ENCODE data around the gene NOP56. TPM values are rescaled to one million over a fixed set of nuclear protein-coding genes. Genes with fewer than 3 reads are reported as not detected.

Gene NOP56, protein sequence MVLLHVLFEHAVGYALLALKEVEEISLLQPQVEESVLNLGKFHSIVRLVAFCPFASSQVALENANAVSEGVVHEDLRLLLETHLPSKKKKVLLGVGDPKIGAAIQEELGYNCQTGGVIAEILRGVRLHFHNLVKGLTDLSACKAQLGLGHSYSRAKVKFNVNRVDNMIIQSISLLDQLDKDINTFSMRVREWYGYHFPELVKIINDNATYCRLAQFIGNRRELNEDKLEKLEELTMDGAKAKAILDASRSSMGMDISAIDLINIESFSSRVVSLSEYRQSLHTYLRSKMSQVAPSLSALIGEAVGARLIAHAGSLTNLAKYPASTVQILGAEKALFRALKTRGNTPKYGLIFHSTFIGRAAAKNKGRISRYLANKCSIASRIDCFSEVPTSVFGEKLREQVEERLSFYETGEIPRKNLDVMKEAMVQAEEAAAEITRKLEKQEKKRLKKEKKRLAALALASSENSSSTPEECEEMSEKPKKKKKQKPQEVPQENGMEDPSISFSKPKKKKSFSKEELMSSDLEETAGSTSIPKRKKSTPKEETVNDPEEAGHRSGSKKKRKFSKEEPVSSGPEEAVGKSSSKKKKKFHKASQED
- total RNA-seq (10 to 100 TPM; 37.1 to 77.1 (median 46.7) TPM), polyA plus RNA-seq (10 to 100 TPM; 66.4 to 68.8 TPM)
- long read RNA-seq, donor 1, transcript NOP56-201 (12 exons, 2,400 nt): major isoform, 11 of 23 reads
- long read RNA-seq, donor 1, partial matches to known transcripts: 6 of 23 reads
- long read RNA-seq, donor 1, other reads (novel, unspliced or antisense): 3 of 23 reads
- long read RNA-seq, donor 2, transcript NOP56-201 (12 exons, 2,400 nt): major isoform, 20 of 39 reads
- long read RNA-seq, donor 2, partial matches to known transcripts: 12 of 39 reads
- long read RNA-seq, donor 2, other reads (novel, unspliced or antisense): 4 of 39 reads
- long read RNA-seq, donor 3, transcript NOP56-201 (12 exons, 2,400 nt): major isoform, 24 of 58 reads
- long read RNA-seq, donor 3, partial matches to known transcripts: 29 of 58 reads
- long read RNA-seq, donor 3, other reads (novel, unspliced or antisense): 4 of 58 reads

GRCh38 chr20:2651772-2652723, at the start of gene NOP56:
Gene NOP56 (plus strand): TSS chr20:2652632. CDS start chr20:2652661, 29 bp downstream.
- peaks cover 9 to 36% (median 30%) of the 10 kb centered on the region in 9 donors for H3K36me3 ChIP-seq
- no peaks in the 10 kb centered on the region for H3K27me3 ChIP-seq
- ATAC-seq (peak; percentile 96 to 99 (median 98)), DNase-seq (peak; percentile 91 to 95)
- 0% methylated on average over 98 to 101 of the region's 101 CpGs for WGBS, 2 donors
- H3K4me3 ChIP-seq: peak within 1 kb of the TSS; percentile 69 to 98 (median 93)
- intact Hi-C loops (cut with DNase I): loop anchor here in 3 of 10 donors (1.0 to 5.0 kb wide), 3 partner anchors 12 to 190 kb away; partner anchors contain the start of genes IDH3B (in 1 of the 3), PCED1A (in 1 of the 3) and VPS16 (in 1 of the 3)
- peak in 1 of 9 donors; percentile 4 for TF ChIP-seq CTCF (IDR thresholded peaks at IDR 0.05)
- no peaks in the 10 kb centered on the region for H3K9me3 ChIP-seq
- H3K27ac ChIP-seq: peak within 1 kb of the TSS; percentile 67 to 97 (median 94)
- H3K4me1 ChIP-seq: peaks cover 3 to 33% (median 25%) of the 10 kb centered on the region in 9 donors

DNA sequence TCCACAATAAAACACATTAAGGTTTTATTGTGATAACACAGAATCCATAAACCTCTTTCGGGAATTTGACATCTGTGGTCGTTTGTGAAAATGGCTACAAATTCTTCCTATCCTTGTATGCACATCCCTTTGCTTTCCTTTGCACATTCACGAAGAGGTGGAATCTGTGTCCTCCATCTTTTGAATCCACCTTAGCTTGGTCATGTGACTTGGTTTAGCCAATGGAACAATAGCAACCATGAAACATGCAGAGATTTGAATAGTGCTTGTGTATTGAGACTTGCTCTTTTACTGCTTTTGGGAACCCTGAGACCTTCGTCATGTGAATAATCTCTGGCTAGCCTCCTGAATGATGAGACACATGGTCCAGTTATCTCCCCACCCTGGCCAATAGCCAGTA, 49.7 kb upstream of the NOP56 start:
- H3K4me1 ChIP-seq: no peaks in the 10 kb centered on the region
- H3K4me3 ChIP-seq: no peak overlapping the region
- TF ChIP-seq CTCF (IDR thresholded peaks at IDR 0.05): no peak
- 82 to 85% methylated on average over 4 of the region's 4 CpGs for WGBS, 2 donors
- DNase-seq: no peak
- no peak overlapping the region for H3K27ac ChIP-seq
- H3K27me3 ChIP-seq: peaks cover 0 to 4% (median 0%) of the 10 kb centered on the region in 7 donors
- peaks cover 0 to 28% (median 15%) of the 10 kb centered on the region in 11 donors for H3K9me3 ChIP-seq
- H3K36me3 ChIP-seq: no peaks in the 10 kb centered on the region
- intact Hi-C loops (cut with DNase I): no loop called here
- no peak for ATAC-seq

GRCh38 chr20:2603816-2604505, 48.5 kb upstream of the NOP56 start:
- TF ChIP-seq CTCF (IDR thresholded peaks at IDR 0.05): no peak
- Histone ChIP-seq H3K4me3 (no peak overlapping the region), H3K36me3 (no peaks in the 10 kb centered on the region), H3K9me3 (peaks cover 0 to 28% (median 15%) of the 10 kb centered on the region in 11 donors), H3K4me1 (no peaks in the 10 kb centered on the region), H3K27ac (no peak overlapping the region), H3K27me3 (peaks cover 0 to 4% (median 0%) of the 10 kb centered on the region in 7 donors)
- intact Hi-C loops (cut with DNase I): no loop called here
- 64 to 67% methylated on average over 7 of the region's 7 CpGs for WGBS, 2 donors
- no peak for ATAC-seq
- no peak for DNase-seq

All from heart right ventricle (tissue), 16 donors.